ENCODE results near the gene DTHD1. TPM values are rescaled to one million over a fixed set of nuclear protein-coding genes. Genes with fewer than 3 reads are reported as not detected.

DTHD1 gene
- total RNA-seq, 1 donor from 2014 or later, result not detected

- Mint-ChIP-seq H3K27ac (ENCODE audit: unreplicated experiment) (no peak overlapping the region), H3K36me3 (ENCODE audit: low read depth, unreplicated experiment) (no peaks in the 10 kb centered on the region), H3K27me3 (ENCODE audit: unreplicated experiment) (no peaks in the 10 kb centered on the region), H3K4me3 (ENCODE audit: unreplicated experiment) (no peak overlapping the region), H3K4me1 (ENCODE audit: unreplicated experiment) (no peaks in the 10 kb centered on the region), H3K9me3 (ENCODE audit: unreplicated experiment) (no peaks in the 10 kb centered on the region)
- no peak for DNase-seq (ENCODE audit: low spot score)
- TF ChIP-seq CTCF (IDR thresholded peaks at IDR 0.05; ENCODE audit: unreplicated experiment), result no peak
Measured at GRCh38 chr4:36288731-36289426, 7.5 kb downstream of the DTHD1 start.

GRCh38 chr4:36290641-36291040, 9.2 kb downstream of the DTHD1 start:
- no peak overlapping the region for H3K4me3 Mint-ChIP-seq (ENCODE audit: unreplicated experiment)
- H3K36me3 Mint-ChIP-seq (ENCODE audit: low read depth, unreplicated experiment), result no peaks in the 10 kb centered on the region
- no peaks in the 10 kb centered on the region for H3K4me1 Mint-ChIP-seq (ENCODE audit: unreplicated experiment)

GRCh38 chr4:36292556-36293188, 11.3 kb downstream of the DTHD1 start:
- Mint-ChIP-seq H3K36me3 (ENCODE audit: low read depth, unreplicated experiment) (no peaks in the 10 kb centered on the region), H3K27ac (ENCODE audit: unreplicated experiment) (no peak overlapping the region), H3K4me1 (ENCODE audit: unreplicated experiment) (no peaks in the 10 kb centered on the region), H3K4me3 (ENCODE audit: unreplicated experiment) (no peak overlapping the region), H3K9me3 (ENCODE audit: unreplicated experiment) (no peaks in the 10 kb centered on the region), H3K27me3 (ENCODE audit: unreplicated experiment) (no peaks in the 10 kb centered on the region)
- TF ChIP-seq CTCF (IDR thresholded peaks at IDR 0.05; ENCODE audit: unreplicated experiment), result no peak
- DNase-seq (ENCODE audit: low spot score), result no peak

More at GRCh38 chr4:36290641-36291040, 9.2 kb downstream of the DTHD1 start:
- DNase-seq (ENCODE audit: low spot score), result no peak
- no peak overlapping the region for H3K27ac Mint-ChIP-seq (ENCODE audit: unreplicated experiment)
- no peaks in the 10 kb centered on the region for H3K27me3 Mint-ChIP-seq (ENCODE audit: unreplicated experiment)
- TF ChIP-seq CTCF (IDR thresholded peaks at IDR 0.05; ENCODE audit: unreplicated experiment), result no peak
- H3K9me3 Mint-ChIP-seq (ENCODE audit: unreplicated experiment), result no peaks in the 10 kb centered on the region

GRCh38 chr4:36301127-36301526, 19.7 kb downstream of the DTHD1 start:
- DNase-seq (ENCODE audit: low spot score), result no peak
- no peaks in the 10 kb centered on the region for H3K36me3 Mint-ChIP-seq (ENCODE audit: low read depth, unreplicated experiment)
- no peaks in the 10 kb centered on the region for H3K9me3 Mint-ChIP-seq (ENCODE audit: unreplicated experiment)
- no peaks in the 10 kb centered on the region for H3K4me1 Mint-ChIP-seq (ENCODE audit: unreplicated experiment)
- H3K27ac Mint-ChIP-seq (ENCODE audit: unreplicated experiment), result no peak overlapping the region
- no peak for TF ChIP-seq CTCF (IDR thresholded peaks at IDR 0.05; ENCODE audit: unreplicated experiment)
- no peaks in the 10 kb centered on the region for H3K27me3 Mint-ChIP-seq (ENCODE audit: unreplicated experiment)
- H3K4me3 Mint-ChIP-seq (ENCODE audit: unreplicated experiment), result no peak overlapping the region

Measured in endothelial cell (in vitro differentiated cells).